Hepatocyte (in vitro differentiated cells): Measurements from ENCODE around the gene PTGR1.

Source experiments
- EZH2 ChIP-seq: fragments of 200-600 bp; sonication (generic); IDR thresholded peaks from 2 replicates; pipeline ENCODE4 v1.6.1; 2016; ENCODE audit warnings: antibody characterized with exemption, mild to moderate bottlenecking, borderline replicate concordance
- EZH2phosphoT487 ChIP-seq: fragments of 200-600 bp; sonication (generic); IDR thresholded peaks from one replicate; pipeline ENCODE4 v1.6.1; 2018; ENCODE audit warnings: antibody characterized with exemption, mild to moderate bottlenecking, low read depth, moderate library complexity; ENCODE audit not compliant: unreplicated experiment, severe bottlenecking
- TF ChIP-seq, protein P1 (sequence below): fragments of 200-600 bp; sonication (generic); IDR thresholded peaks from 2 replicates; pipeline ENCODE4 v1.5.1; 2016; ENCODE audit warnings: antibody characterized with exemption, mild to moderate bottlenecking; ENCODE audit not compliant: poor library complexity

- TF ChIP-seq EZH2 (no peak), EZH2phosphoT487 (no peak)
- TF ChIP-seq, protein P1, sequence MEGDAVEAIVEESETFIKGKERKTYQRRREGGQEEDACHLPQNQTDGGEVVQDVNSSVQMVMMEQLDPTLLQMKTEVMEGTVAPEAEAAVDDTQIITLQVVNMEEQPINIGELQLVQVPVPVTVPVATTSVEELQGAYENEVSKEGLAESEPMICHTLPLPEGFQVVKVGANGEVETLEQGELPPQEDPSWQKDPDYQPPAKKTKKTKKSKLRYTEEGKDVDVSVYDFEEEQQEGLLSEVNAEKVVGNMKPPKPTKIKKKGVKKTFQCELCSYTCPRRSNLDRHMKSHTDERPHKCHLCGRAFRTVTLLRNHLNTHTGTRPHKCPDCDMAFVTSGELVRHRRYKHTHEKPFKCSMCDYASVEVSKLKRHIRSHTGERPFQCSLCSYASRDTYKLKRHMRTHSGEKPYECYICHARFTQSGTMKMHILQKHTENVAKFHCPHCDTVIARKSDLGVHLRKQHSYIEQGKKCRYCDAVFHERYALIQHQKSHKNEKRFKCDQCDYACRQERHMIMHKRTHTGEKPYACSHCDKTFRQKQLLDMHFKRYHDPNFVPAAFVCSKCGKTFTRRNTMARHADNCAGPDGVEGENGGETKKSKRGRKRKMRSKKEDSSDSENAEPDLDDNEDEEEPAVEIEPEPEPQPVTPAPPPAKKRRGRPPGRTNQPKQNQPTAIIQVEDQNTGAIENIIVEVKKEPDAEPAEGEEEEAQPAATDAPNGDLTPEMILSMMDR: peak; percentile 58
These were observed 22.5 kb upstream of the PTGR1 start for GRCh38 chr9:111621895-111622480.
